ENCODE results near the gene MINDY4B.

GRCh38 chr3:150885535-150885934 lies 19.7 kb downstream of the MINDY4B start:
- TF ChIP-seq CTCF (IDR thresholded peaks at IDR 0.05) (no peak), POLR2A (IDR thresholded peaks at IDR 0.05) (no peak)
